Muscle of leg (tissue), 11 donors: ENCODE results near the gene NEUROD2. TPM values are rescaled to one million over a fixed set of nuclear protein-coding genes. Genes with fewer than 3 reads are reported as not detected.
"Not testable (repeated sequence)": the region's sequence is repeated elsewhere in the genome, so short reads cannot be mapped to it uniquely, and the experiment has no call there.

Experiments
- DNase-seq: peaks from one replicate; pipeline ENCODE4 v3.0.0; 2013
- H3K27ac ChIP-seq: one replicate; pipeline ENCODE4 v1.5.1; 2013; ENCODE audit warnings: mild to moderate bottlenecking, low read length, control low read depth
- H3K27me3 ChIP-seq: one replicate; pipeline ENCODE4 v1.6.1; 2013; ENCODE audit warnings: low read length; ENCODE audit not compliant: control insufficient read depth, insufficient read depth
- H3K36me3 ChIP-seq: one replicate; pipeline ENCODE4 v1.6.1; 2013; ENCODE audit warnings: low read length; ENCODE audit not compliant: control insufficient read depth, insufficient read depth
- H3K4me1 ChIP-seq: one replicate; pipeline ENCODE4 v1.6.1; 2013; ENCODE audit warnings: low read length; ENCODE audit not compliant: control insufficient read depth, insufficient read depth
- H3K4me3 ChIP-seq: one replicate; pipeline ENCODE4 v1.5.1; 2013; ENCODE audit warnings: low read length, control low read depth
- H3K9me3 ChIP-seq: replicated peaks from 2 replicates; pipeline ENCODE4 v1.6.1; 2013; ENCODE audit warnings: low read depth, low read length; ENCODE audit not compliant: control insufficient read depth
- WGBS: methylation state at CpG from one replicate; pipeline ENCODE4 v1.1.5; 2013; ENCODE audit warnings: missing lambda C conversion rate; ENCODE audit not compliant: insufficient coverage; 5-methylcytosine and 5-hydroxymethylcytosine counted together
- polyA plus RNA-seq, 8 donors: library from polyadenylated mRNA; unstranded; fragments of 120-200 nt; gene quantifications; one replicate each; pipeline versions ENCODE4 v1.2.1 to v1.2.3, GENCODE V29; 2013; ENCODE audit warnings: inconsistent platforms in 1 of 8, low replicate concordance in 1 of 8; ENCODE audit not compliant: insufficient read length in 8 of 8, insufficient read depth in 1 of 8
- total RNA-seq: library from RNA; stranded (reverse); fragments of 120-200 nt; gene quantifications from one replicate; pipeline ENCODE4 v1.2.4, GENCODE V29; 2013

The NEUROD2 gene
- total and polyA plus RNA-seq, 9 donors: 0.01 to 0.11 (median 0.05) TPM; not detected in 2

DNA sequence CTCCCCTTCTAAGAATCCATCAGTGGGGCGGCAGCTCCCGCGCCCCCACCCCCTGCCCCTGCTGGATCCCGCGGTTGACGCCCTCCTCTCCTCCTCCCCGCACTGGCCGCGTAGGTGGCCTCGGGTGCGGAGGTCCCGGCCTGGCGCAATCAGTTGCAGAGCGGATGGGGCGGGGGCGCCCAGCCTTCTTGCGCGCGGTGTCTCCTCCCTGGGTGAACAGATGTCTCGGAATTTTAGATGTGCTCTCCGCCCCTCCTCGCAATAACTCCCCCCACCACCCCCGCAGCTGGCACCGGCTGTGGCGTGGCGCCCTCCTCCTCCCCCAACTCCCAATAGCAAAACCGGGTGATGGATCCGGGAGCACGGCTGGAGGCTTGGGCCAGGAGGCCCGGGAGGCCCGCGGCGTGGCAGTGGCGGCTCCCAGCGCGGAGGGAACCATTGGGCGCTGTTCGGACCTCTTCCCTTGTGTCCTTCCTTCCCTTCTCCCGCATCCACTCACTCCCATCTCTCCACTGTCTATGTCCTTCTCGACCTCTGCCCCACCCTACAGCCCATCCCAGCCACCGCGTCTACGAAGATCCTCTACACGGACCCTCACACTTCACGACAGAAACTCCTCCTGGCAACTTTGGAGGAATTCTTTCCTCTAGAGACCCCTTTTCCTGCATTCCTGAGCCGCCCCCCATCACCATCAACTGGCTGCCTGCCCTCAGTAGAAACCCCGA, 11.0 kb downstream of the NEUROD2 start:
- WGBS: under 1% methylated on average over 40 of the region's 47 CpGs
- Histone ChIP-seq H3K9me3 (no peaks in the 10 kb centered on the region), H3K4me3 (no peak overlapping the region), H3K27ac (no peak overlapping the region), H3K27me3 (peaks cover 88% of the 10 kb centered on the region), H3K36me3 (no peaks in the 10 kb centered on the region), H3K4me1 (peaks cover 42% of the 10 kb centered on the region)
- DNase-seq: no peak

DNA sequence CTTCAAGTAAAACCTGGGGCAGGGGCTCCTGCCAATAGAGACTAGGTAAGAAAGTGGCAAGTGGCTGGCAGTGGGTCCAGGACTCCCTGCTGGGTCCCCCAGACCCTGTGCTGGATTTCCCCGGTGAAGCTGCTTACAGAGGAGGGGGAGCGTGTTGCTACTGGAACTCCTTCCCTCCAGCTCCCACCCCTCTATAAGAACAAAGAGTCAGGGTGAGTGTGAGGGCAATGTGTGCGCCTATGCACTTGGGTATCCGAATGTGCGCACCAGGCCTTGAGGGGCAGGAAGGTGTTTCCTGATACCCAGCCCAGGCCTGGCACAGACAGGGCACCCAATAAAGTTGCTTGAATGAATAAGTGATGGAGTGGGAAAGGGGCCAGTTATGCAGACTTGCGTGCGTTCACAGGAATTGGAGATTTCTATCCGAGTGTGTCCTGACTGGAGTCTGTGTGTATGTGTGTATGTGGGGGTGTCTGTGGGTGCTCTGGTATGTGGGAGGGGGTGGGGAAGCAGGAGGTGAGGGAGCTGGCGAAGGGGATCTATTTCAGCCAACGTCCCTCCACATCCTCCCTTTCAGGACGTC, 11.7 kb downstream of the NEUROD2 start:
- Histone ChIP-seq H3K36me3 (no peaks in the 10 kb centered on the region), H3K4me1 (peaks cover 42% of the 10 kb centered on the region), H3K27me3 (peaks cover 84% of the 10 kb centered on the region), H3K9me3 (no peaks in the 10 kb centered on the region), H3K27ac (no peak overlapping the region), H3K4me3 (no peak overlapping the region)
- DNase-seq: no peak
- WGBS: 13% methylated on average over 8 of the region's 11 CpGs

DNA sequence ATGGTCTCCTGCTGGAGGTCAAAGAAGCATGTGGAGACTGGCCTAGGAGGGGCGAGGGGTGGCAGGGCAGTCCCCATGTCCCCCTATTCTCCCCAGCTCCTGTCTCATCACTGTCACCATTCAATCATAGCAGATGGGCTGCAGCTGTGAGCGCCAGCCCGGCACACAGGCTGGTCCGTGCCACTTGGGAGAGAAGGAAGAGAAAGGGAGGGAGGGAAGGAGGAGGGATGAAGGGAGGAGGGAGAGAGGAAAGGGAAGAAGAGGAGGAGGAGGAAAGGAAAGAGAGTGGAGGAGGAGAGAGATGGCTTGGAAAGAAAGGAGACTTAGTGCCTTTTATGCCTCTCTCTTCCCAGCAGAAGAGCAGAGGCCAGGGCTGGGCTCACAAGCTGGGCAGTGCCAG, 12.4 kb downstream of the NEUROD2 start:
- Histone ChIP-seq H3K9me3 (no peaks in the 10 kb centered on the region), H3K36me3 (no peaks in the 10 kb centered on the region), H3K27ac (no peak overlapping the region), H3K27me3 (peaks cover 77% of the 10 kb centered on the region), H3K4me1 (peaks cover 42% of the 10 kb centered on the region), H3K4me3 (no peak overlapping the region)
- no peak for DNase-seq
- 0% methylated on average over 1 of the region's 4 CpGs for WGBS

DNA sequence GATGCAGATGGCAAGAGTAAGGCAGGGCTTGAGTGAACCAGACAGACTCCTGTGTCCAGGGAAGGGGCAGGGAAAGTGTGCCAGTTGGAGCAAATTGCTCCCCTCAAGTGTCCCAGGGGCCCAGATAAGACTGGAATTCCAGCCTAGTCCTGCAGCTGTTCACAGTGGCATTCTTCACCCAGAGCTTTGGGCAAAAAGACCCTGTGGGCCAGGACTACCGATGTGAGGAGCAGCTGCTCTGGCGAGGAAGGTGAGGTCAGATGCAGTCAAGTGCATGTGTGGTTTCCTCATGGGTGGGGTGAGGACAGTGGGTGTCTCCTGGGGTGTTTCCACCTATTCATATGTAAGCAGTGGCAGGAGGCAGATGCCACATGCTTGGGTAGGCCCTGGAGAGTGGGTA, 14.3 kb downstream of the NEUROD2 start:
- DNase-seq: no peak
- WGBS: 69% methylated on average over 2 of the region's 2 CpGs
- Histone ChIP-seq H3K27me3 (peaks cover 58% of the 10 kb centered on the region), H3K27ac (no peak overlapping the region), H3K9me3 (no peaks in the 10 kb centered on the region), H3K4me3 (no peak overlapping the region), H3K36me3 (no peaks in the 10 kb centered on the region), H3K4me1 (peaks cover 24% of the 10 kb centered on the region)

DNA sequence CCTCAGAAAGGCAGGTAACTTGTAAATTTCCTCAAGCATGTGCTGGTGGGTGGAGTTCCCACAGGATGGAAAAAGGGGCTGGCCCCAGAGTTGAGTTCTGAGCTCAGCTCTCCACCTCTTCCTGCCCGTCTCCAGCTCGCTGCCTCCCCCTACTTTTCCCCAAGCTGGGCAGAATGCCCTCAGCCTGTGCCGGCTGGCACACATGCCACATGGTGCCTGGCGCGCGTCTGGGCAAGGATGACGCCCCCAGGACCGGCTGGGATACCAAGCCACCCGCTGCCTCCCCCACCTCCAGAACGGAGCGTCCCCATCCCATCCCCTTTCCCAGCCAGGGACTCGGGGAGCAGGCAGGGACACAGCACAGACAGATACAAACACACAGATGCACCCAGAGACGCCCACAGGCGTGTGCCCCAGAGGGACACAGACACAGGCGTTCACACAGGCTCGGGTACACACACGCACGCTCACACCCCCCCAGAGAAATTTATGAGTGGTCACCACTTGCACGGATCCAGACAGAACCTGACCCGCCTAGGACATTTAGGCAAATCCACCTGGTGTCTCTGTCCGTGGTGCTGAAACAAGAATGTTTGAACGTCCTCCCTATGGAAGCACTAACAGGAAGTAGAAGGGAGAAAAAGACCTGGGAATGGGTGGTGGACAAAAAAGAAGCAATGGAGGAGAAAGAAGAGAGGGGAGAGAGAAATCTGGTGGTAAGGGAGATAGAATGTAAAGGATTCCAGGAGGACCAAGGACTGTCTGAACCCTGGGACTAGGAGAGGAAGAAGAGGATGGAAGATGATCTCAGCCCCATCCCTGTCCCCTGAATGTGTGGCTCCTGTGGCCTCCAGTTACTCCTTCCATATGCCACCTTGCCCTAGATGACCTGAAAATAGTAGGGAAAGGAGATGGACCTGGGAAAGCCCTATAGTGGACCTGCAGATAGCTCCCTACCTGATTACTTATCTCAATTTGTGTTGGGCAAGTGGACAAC, 15.5 kb downstream of the NEUROD2 start:
- no peak overlapping the region for H3K27ac ChIP-seq
- peaks cover 47% of the 10 kb centered on the region for H3K27me3 ChIP-seq
- peaks cover 14% of the 10 kb centered on the region for H3K4me1 ChIP-seq
- 3% methylated on average over 12 of the region's 22 CpGs for WGBS
- H3K36me3 ChIP-seq: no peaks in the 10 kb centered on the region
- H3K4me3 ChIP-seq: no peak overlapping the region
- H3K9me3 ChIP-seq: no peaks in the 10 kb centered on the region
- peak; percentile 76 for DNase-seq

DNA sequence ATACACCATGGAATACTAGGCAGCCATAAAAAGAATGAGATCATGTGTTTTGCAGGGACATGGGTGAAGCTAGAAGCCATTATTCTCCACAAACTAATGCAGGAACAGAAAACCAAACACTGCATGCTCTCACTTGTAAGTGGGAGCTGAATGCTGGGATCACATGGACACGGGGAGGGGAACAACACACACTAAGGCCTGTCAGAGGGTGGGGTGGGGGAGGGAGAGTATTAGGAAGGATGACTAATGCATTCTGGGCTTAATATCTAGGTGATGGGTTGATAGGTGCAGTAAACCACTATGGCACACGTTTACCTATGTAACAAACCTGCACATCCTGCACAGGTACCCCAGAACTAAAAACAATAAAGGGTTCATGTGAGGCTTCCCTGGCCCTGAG, 17.5 kb downstream of the NEUROD2 start:
- H3K9me3 ChIP-seq, H3K4me3 ChIP-seq, H3K27ac ChIP-seq, H3K4me1 ChIP-seq, DNase-seq, H3K36me3 ChIP-seq: not testable (repeated sequence)
- peaks cover 26% of the 10 kb centered on the region for H3K27me3 ChIP-seq
- no CpG with 5 or more reads among the region's 2 CpGs for WGBS

DNA sequence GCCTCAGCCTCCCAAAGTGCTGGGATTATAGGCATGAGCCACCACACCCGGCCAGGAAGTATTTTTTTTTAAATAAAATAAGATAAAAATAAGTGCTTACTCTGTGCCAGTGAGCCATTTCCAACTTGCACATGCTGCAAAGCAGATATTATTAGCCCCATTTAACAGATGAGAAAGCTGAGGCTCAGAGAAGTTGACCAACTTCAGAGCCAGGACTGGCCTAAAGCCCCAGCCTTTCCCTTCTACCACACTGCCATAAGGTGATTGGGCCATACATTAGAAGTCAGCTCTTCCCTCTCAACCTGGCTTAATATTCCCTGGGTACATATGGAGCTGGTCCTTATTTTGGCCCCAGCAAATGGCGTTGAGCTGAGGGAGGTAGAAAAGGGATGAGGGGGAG, 25.1 kb downstream of the NEUROD2 start:
- no peaks in the 10 kb centered on the region for H3K27me3 ChIP-seq

DNA sequence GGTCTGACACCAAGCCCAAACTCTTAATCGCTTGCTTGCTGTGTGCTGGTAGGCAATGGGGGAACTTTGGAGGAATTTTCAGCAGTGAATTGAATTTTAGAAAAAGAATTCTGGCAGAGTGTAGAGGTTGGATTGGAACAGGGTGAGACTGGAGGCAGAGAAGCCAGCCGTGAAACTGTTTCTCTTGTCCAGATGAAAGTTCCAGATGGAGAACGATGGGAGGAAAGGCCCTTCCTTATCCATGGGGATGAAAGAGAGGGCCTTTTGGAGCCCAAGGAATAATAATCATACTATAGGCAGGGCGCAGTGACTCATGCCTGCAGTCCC, 26.0 kb downstream of the NEUROD2 start:
- Histone ChIP-seq H3K27me3 (no peaks in the 10 kb centered on the region), H3K36me3 (no peaks in the 10 kb centered on the region), H3K9me3 (no peaks in the 10 kb centered on the region), H3K27ac (no peak overlapping the region), H3K4me1 (no peaks in the 10 kb centered on the region), H3K4me3 (no peak overlapping the region)
- WGBS: 56% methylated on average over 2 of the region's 4 CpGs
- no peak for DNase-seq

More for the DNA sequence above, 25.1 kb downstream of the NEUROD2 start:
- Histone ChIP-seq H3K4me3 (no peak overlapping the region), H3K36me3 (no peaks in the 10 kb centered on the region), H3K9me3 (no peaks in the 10 kb centered on the region), H3K4me1 (no peaks in the 10 kb centered on the region), H3K27ac (no peak overlapping the region)
- no peak for DNase-seq
- WGBS: 0% methylated on average over 1 of the region's 2 CpGs

DNA sequence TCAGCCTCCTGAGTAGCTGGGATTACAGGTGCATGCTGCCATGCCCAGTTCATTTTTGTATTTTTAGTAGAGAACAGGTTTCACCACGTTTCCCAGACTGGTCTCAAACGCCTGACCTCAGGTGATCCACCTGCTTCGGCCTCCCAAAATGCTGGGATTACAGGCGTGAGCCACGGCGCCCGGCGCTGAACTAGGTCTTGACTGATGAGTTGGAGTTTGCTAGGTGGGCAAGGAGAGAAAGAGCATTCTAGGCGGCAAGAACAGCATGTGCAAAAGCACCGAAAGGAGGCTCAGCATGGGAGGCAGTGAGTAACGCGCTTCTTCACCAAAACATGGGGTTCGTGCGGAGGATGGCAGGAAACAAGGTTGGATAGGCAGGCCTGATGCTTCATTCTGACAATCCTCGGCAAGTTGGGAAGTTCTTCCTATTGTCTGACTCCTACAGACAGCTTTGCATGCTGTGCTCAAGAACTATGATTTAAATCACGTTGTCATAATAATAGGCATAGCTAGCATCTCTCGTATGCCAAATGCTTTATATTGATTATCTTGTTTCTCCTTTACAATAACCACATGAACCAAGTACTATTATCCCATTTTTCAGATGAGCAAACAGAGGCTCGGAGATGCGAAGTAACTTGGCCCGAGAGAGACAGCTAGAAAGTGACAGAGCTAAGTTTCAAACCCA, 26.5 kb downstream of the NEUROD2 start:
- 91% methylated on average over 17 of the region's 20 CpGs for WGBS
- no peak overlapping the region for H3K27ac ChIP-seq
- no peaks in the 10 kb centered on the region for H3K4me1 ChIP-seq
- no peak for DNase-seq
- H3K36me3 ChIP-seq: no peaks in the 10 kb centered on the region
- H3K9me3 ChIP-seq: no peaks in the 10 kb centered on the region
- H3K4me3 ChIP-seq: no peak overlapping the region
- peaks cover 2% of the 10 kb centered on the region for H3K27me3 ChIP-seq

DNA sequence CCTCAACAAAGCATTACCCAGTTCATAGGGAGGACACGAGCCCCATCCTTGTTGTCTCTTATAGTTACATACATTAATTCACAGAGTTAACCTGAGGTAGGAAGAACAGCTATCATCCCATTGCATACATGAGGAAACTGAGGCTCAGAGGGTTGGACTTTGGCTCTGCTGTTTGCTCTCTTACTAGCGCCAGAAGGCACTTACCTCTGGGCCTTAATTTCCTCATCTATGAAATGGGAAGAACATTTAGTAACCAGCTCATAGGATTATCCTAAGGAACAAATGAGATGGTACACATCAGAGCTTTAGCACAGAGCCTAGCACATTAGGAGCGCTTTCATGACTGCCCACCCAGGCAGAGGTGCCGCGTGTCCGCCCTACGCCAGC, 27.6 kb downstream of the NEUROD2 start:
- Histone ChIP-seq H3K27me3 (peaks cover 4% of the 10 kb centered on the region), H3K4me3 (no peak overlapping the region), H3K36me3 (no peaks in the 10 kb centered on the region), H3K27ac (no peak overlapping the region), H3K9me3 (no peaks in the 10 kb centered on the region), H3K4me1 (no peaks in the 10 kb centered on the region)
- no peak for DNase-seq
- WGBS: 70% methylated on average over 5 of the region's 7 CpGs
